KBM-7 (cell line): ENCODE measurements around the gene CIDEC.
A peak's percentile ranks its signal among the peaks of the same experiment; 100 is the strongest.
"Not testable (repeated sequence)": the region's sequence is repeated elsewhere in the genome, so short reads cannot be mapped to it uniquely, and the experiment has no call there.

Experiments
- DNase-seq: peaks from one replicate; pipeline ENCODE4 v3.0.0-alpha.2; 2015
- in situ Hi-C: fragments of 300-500 bp; cut with MboI; formaldehyde crosslinking; loops from 2 replicates; pipeline ENCODE4 v1.14.3; 2020; ENCODE audit warnings: low sequenced_read_pairs, low pct_unique_long_range_greater_than_20kb, mixed read lengths

Gene CIDEC

DNA sequence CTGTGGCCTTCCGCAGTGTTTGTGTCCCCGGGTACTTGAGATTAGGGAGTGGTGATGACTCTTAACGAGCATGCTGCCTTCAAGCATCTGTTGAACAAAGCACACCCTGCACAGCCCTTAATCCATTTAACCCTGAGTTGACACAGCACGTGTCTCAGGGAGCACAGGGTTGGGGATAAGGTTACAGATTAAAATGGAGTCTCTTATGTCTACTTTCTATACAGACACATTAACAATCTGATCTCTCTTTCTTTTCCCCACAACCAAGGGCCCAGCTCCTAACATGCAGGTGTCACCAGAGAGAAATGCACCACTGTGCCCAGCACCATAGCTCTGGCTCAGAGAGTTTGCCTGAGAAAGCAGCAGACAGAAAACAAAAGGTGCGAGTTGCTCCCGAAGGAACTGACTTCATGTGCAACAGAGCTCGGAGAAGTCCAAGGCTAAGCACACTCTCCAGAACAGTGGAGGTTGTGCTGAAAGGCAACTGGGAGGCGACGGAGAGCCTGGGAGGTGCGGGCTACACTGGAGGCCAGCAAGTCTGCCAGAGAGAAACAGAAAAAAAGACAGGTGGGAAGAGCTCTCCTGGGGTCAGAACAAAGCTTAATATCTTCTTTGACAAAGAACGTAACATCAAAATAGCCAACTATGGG is 25.6 kb downstream of the CIDEC start:
- in situ Hi-C loops, DNase-seq: not testable (repeated sequence)

DNA sequence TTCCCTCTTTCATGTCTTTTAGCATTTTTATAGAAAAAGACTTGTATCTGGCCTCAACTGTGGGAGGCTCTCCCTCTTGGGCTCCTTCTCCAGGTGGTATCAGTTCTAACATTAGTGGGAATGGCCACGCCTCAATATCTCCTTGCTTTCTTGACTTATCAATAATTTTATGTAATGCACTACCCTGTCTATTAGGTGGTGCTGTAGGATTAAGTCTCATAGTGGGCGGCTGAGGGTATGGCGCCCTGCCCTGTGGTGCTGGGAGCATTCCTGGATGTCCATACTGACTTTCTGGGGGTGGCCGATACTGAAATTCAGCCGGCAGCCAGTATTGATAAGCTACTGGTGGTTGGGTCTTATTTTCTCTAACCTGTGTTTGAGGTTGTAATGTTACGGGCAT is 27.5 kb downstream of the CIDEC start:
- no peak for DNase-seq

DNA sequence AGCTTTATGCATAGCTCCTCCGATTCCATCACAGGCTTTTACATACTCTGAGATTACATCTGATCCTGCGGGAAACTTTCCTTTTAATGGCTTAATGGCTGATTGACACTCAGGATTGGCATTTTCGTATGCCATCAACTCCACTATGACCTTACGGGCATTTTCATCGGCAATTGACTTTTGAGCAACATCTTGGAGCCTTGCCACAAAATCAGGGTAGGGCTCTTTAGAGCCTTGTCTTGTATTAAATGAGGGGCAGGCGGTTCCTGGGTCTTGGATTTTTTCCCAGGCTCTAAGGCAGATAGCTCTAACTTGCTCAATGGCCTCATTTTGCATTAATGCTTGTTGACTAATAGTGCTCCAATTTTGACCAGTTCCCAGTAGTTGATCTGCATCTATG is 28.1 kb downstream of the CIDEC start:
- in situ Hi-C loops: not testable (repeated sequence)

More for the DNA sequence above, 27.5 kb downstream of the CIDEC start:
- in situ Hi-C loops: no loop called here

DNA sequence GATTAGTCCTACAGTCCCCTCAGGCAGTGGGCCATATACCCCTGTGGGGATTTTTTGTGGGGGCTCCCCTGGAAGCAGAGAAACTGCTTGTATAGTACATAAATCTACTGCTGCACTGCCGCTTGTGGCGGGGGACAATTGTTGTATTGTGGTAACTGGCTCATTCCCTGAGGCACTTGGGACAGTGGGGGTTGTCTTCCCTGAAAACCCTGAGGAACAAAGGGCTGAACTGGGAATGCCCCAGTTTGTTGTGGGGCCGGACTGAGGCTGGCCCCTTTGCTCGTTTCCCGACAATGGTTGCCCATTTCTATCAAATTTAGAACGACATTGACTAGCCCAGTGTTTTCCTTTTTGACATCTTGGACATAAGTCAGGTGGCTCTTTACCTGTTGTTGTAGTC is 28.7 kb downstream of the CIDEC start:
- DNase-seq, in situ Hi-C loops: not testable (repeated sequence)

More for the DNA sequence above, 28.1 kb downstream of the CIDEC start:
- not testable (repeated sequence) for DNase-seq

DNA sequence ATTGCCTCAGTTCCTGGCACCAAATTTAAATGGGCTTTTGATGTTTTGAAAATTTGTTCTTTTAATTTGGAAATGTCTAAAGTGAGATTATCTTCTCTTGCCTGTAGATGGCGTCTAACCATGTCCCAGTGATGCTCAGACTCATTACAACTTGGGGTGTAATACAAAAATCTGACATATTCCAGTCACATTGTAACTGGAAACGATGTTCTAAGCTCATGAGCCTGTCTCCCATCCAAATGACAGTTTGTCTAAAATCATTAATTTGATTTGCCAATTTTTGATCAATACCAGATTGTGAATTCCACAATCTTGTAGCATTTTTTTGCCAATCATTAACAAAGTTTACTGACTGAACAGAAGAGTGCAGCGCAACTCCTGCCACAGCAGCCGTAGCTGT is 31.2 kb downstream of the CIDEC start:
- DNase-seq: peak; percentile 38
- in situ Hi-C loops: not testable (repeated sequence)

DNA sequence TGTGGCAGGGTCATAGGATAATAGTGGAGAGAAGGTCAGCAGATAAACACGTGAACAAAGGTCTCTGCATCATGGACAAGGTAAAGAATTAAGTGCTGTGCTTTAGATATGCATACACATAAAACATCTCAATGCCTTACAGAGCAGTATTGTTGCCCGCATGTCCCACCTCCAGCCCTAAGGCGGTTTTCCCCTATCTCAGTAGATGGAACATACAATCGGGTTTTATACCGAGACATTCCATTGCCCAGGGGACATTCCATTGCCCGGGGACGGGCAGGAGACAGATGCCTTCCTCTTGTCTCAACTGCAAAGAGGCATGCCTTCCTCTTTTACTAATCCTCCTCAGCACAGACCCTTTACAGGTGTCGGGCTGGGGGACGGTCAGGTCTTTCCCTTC is 32.2 kb downstream of the CIDEC start:
- DNase-seq, in situ Hi-C loops: not testable (repeated sequence)

DNA sequence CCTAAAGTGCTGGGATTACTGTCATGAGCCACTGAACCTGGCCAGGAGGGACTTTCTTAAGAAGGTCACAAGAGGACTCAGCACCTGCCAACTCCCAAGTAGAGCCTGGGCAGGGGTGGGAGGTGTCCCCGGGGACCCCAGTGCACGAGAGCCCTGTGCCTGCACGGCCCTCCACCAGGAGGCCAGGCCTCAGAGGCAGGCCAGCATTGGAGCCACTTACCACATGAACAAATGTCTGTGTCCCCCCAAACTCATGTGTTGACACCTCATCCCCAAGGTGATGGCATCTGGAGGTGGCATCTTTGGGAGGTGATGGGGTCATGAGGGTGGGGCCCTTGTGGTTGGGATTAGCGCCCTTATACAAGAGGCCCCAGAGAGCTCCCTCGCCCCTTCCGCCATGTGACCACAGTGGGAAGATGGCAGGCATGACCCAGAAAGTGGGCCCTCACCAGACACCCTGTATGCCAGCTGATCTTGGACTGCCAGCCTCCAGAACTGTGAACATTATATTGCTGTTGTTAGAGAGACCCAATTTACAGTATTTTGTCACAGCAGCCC is 33.0 kb downstream of the CIDEC start:
- no peak for DNase-seq
- in situ Hi-C loops: no loop called here

DNA sequence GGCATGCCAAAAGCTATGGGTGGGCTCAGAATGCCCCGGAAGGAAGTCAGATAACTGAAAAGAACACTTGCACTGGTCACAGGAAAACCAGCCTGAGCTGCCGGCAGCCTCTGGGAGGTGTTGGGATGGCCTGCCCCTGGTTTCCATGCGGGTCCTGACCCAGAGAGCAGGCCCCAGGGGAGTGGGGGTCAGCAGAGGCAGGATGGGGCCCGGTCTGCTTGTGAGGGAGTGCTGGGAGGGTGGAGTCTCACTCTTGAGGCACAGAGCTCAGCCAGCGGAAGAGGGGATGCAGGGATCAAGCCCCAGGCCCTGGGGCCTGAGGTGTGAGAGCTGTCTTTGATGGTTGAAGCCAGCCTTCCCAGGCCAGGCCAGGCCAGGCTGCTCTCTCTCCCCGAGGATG is 33.8 kb downstream of the CIDEC start:
- no peak for DNase-seq
- in situ Hi-C loops: no loop called here

DNA sequence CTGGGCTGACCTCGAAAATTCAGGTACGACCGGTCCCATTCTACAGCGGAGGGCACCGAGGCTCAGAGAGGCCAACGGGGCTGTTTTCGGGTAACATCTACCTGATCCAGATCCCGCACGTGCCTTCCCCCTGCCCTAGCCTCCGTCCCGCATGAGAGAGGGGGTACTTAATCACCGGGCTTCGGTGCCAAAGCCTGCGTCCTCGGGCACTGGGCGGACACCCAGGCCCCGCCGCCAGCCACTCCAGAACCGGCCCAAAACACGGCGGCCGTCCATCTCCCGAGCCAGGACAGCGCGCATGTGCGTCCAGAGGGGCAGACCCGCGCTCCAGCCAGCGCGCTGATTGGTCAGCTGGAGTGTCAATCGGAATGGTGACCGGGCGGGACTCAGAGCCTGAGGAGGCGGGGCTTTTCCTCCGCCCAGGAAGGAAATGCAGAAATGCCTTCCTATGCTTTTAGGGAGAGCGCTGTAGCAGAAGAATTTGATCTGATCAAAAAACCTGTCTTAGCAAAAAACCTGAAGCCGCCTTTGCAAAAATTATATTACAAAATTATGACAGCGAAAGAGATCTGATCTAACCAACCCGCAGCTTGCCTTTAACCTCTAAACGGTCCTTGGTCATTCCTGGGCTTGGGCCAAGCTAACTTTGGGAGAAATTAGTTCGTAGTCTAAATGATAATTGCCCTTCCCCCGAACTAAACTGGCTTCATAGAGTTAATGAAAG is 36.2 kb downstream of the CIDEC start, which contains the start of gene RPUSD3:
TSS of gene RPUSD3 (minus strand) at position 294 of the 724 bp plus-strand sequence. CDS start at position 276, 18 bp downstream.
- DNase-seq: peak; percentile 95
- in situ Hi-C loops: no loop called here

DNA sequence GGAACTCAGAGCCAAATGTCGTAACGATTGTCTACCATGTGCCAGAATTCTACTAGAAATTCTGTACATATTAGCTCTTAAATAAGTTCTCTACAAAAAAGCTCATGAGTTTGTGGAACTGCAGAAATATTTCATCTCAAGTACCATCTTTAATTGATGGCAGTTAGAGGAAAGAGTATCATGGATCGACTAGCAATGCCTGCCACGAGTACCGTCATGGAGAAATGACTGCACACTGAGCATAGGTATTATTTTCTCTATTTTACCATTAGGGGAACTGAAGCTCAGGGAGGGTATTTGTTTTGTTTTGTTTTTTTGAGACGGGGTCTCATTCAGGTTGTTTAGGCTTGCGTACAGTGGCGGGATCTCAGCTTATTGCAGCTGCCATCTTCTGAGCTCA is 39.0 kb downstream of the CIDEC start:
- no peak for DNase-seq
- in situ Hi-C loops: no loop called here

DNA sequence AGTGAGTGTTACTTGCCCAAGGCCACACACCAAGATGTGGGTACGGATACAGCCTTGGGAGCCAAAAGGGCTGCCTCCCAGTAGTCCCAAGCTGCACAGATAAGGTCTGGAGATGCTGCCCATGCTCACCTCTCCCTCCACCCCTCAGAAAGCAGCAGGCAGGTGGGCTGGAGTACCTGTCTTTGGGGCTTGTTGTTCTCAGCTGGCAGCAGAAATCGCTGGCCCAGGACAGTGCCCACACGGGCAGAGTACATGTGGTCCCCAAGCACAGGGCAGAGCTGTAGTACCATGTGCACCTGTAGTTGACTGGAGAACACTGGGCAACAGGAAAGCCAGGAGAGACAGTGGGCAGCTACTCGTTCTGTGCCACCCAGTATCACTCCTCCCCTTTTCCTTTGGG is 41.2 kb downstream of the CIDEC start:
- DNase-seq: no peak
- in situ Hi-C loops: no loop called here

DNA sequence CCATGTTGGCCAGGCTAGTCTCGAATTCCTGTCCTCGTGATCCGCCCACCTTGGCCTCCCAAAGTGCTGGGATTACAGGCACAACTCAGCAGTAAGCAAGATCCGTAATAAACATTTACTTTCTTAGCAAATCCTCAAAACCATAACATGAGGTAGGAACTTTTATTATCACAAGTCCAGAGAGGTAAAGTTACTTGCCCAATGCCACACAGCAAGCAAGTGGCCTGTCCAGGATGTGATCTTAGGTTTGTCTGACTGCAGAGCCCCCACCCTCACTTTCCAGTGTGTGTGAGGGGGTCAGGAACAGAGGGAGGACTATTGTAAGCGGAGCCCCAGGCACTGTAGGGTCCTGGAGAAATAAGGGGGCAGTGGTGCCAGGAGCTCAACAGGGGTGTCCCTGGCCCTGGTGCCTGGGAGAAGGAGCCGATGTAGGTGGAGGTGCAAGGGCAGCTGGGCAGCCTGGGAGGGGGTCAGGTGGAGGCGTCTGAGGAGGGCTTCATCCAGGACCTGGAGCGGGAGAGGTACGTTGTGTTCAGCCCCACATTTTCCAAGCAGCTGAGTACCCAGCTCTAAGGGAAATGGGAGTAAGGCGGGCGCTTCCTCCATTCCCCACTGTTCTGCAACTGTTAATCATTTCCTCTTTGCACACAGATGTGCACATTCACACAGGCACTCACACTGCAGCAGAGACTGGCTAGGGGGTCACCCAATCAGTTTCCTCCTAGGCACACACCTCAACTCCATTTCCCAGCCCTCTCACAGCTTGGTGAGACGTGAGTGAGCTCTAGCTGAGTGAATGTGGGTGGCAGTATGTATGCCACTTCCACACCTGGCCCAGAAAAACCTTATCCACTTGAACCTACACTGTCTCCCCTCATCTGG is 42.1 kb downstream of the CIDEC start:
- in situ Hi-C loops: no loop called here

DNA sequence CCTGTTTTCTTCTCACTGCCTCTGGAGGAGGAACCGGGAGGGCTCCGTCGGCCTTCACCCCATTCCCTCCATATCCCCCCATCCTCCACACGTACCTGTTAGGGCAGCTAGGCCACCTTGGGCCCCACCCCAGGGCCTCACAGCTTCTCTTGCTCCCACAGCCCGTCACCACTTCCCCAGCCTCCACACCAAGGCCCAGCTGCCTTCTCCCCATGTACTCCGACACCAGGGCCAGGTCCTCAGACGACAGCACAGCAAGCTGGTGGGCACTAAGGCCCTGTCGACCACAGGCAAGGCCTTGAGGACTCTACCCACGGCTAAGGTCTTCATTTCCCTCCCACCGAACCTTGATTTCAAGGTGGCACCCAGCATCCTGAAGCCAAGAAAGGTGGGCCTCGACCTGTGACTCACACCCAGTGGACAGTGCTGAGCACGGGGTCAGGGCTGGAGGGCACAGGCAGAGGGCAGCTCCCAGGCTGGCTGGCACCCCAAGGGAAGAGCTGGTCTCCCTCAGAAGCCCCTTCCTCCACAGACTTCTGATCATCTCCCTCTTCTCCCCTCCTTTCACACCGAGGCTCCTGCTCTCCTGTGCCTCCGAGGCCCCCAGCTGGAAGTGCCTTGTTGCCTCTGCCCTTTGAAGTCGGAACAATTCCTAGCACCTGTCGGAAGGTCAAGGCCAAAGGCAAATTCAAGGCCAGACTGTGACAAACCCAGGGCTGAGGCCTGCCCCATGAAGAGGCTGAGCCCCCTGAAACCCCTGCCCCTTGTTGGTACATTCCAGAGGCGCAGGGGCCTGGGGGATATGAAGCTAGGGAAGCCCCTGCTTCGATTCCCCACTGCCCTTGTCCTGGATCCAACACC is 45.3 kb downstream of the CIDEC start:
- no peak for DNase-seq
- in situ Hi-C loops: no loop called here

More for the DNA sequence above, 42.1 kb downstream of the CIDEC start:
- peak; percentile 84 for DNase-seq

DNA sequence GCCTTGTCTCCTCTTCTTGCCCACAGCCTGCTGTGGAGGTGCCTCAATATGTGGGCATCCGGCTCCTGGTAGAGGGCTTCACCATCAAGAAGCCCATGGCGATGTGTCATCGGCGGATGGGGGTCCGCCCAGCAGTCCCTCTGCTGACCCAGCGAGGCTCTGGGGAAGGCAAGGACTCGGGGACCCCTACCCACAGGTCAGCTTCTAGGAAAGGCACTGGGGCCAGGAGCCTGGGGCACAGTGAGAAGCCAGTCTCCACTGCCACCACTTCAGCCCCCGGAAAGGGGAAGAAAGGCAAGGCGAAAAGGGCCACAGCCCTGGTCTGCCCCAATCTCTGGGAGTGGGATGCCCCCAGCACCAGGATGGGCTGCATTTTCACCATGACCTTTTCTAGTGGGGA is 47.0 kb downstream of the CIDEC start:
- in situ Hi-C loops: no loop called here
- no peak for DNase-seq

DNA sequence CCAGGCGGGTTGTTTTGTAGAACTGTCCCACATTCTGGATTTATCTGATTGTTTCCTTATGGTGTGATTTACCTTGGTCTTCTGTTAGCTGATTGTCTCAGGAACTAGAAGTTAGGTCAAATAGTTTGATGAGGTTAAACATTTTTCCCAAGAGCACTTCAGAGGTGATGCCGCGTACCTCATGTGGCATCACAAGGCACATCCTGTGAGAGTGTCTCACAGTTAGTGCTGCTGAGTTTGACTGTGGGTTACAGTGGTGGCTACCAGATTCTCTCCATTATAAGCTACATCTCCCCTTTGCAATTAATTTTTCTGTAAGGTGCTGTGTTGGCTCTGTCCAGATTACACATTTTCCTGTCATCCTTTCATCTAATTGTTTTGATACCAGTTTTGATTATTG is 48.8 kb downstream of the CIDEC start:
- in situ Hi-C loops: no loop called here
- DNase-seq: no peak

DNA sequence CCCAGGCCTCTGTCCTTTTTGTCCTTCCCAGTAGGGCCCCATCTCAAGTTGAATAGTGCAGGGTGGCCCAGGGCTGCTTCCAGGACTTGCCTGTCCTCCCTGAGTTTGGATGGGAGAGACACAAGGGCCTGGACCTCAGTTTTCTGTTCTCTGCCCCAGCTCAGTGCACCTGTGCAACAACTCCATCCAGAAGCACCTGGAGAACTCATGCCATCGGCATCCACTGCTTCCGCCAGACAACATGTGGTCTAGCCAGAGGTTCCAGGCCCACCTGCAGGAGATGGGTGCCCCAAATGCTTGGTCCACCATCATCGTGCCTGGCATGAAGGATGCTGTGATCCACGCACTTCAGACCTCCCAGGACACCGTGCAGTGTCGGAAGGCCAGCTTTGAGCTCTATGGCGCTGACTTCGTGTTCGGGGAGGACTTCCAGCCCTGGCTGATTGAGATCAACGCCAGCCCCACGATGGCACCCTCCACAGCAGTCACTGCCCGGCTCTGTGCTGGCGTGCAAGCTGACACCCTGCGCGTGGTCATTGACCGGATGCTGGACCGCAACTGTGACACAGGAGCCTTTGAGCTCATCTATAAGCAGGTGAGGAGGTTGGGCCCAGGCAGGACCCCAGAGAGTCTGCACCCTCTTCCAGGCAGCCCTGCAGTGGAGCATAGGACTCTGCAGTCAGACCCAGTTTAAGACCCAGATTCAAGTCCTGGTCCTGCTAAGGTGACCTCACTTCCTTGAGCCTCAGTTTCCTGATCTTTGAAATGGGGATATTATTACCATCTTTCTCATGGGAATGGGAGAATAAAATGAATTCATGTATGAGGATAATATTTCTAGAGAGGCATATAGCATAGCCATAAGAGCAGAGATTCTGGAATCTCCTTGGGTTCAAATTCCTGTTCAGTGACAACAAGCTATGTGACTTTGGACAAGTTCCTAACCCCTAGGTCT is 51.0 kb downstream of the CIDEC start:
- DNase-seq: no peak
- in situ Hi-C loops: no loop called here

DNA sequence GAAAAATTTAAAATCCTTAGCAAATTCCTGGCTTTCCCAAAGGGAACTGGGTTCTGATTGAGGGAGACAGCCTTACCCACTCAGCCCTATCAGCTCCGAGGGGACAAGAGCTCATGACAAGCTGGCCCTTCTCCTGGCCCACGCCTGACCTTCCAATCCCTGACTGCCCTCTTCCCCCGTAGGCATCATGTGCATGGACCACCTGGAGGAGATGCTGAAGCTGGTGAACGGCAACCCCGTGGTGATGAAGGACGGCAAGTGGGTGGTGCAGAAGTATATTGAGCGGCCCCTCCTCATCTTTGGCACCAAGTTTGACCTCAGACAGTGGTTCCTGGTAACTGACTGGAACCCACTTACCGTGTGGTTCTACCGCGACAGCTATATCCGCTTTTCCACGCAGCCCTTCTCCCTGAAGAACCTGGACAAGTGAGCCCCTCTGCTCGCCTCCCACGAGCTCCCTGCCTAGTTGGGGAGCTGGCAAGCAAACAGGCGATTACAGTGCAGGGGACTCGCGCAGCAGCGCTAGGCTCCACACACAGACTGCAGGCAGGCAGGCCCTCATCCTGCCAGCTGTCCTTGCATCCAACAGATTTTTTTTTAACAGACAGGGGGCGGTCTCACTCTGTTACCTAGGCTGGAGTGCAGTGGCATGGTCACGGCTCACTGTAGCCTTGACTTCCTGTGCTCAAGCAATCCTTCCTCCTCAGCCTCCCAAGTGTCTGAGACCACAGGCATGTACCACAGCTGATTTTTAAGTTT is 53.1 kb downstream of the CIDEC start:
- in situ Hi-C loops: no loop called here
- peak; percentile 79 for DNase-seq
